GM12878 (cell line): Measurements from ENCODE around the gene FASN. TPM values are rescaled to one million over a fixed set of nuclear protein-coding genes. Genes with fewer than 3 reads are reported as not detected.

Source experiments
- ATAC-seq: fragments of 200-7000 bp; cut with Tn5 transposase; 3 replicates; pipeline ENCODE4 v1.9.1; 2020; ENCODE audit warnings: mild to moderate bottlenecking, moderate library complexity
- BruUV-seq: library from RNA; stranded (reverse); fragments of 400-500 nt; replicated peaks from 2 replicates; lab custom pipeline; 2021; lab: Mats Ljungman, UMichigan
- CTCF ChIA-PET: fragments of 300-600 bp; sonication (Branson Sonifier 250); formaldehyde crosslinking; extraction: SDS; loops from one replicate; lab custom pipeline; 2021; ENCODE audit warnings: inconsistent platforms; lab: Yijun Ruan, JAX
- POLR2A ChIA-PET: fragments of 350-600 bp; formaldehyde crosslinking; extraction: SDS; loops from one replicate; lab custom pipeline; 2021; ENCODE audit warnings: inconsistent platforms; lab: Charles Lee
- RAD21 ChIA-PET: fragments of 300-600 bp; sonication (Branson Sonifier 250); formaldehyde crosslinking; loops from one replicate; lab custom pipeline; 2023; ENCODE audit warnings: antibody characterized with exemption; ENCODE audit not compliant: unreplicated experiment; lab: Charles Lee
- SMC1A ChIA-PET: fragments of 300-600 bp; sonication (Branson Sonifier 250); formaldehyde crosslinking; loops from one replicate; lab custom pipeline; 2023; ENCODE audit not compliant: unreplicated experiment, uncharacterized antibody; lab: Charles Lee
- DNase-seq: peaks from one replicate; pipeline ENCODE4 v3.0.0-alpha.2; 2011; ENCODE audit warnings: low read depth, low spot score
- FAIRE-seq: peaks from 3 replicates; lab custom pipeline; 2011; peaks lifted over from hg19 to GRCh38; lab: Jason Lieb, UNC
- H2AFZ ChIP-seq: 2 replicates; pipeline ENCODE4 v1.6.0; 2011; ENCODE audit warnings: low read depth, low read length, control low read depth; ENCODE audit not compliant: control insufficient read depth
- H3K27ac ChIP-seq: 2 replicates; pipeline ENCODE4 v1.5.1; 2011; ENCODE audit warnings: control low read depth; ENCODE audit not compliant: control insufficient read depth, insufficient read depth
- H3K27me3 ChIP-seq, 2 experiments: replicated peaks in 1 of 2; 2 replicates each; pipeline versions ENCODE4 v1.6.0 to v1.6.1; 2011; ENCODE audit warnings: low read length in 1 of 2; ENCODE audit not compliant: control insufficient read depth in 2 of 2, insufficient read depth in 2 of 2
- H3K36me3 ChIP-seq, 2 experiments: 2 replicates each; pipeline ENCODE4 v1.5.1; 2011; ENCODE audit warnings: low read length in 1 of 2; ENCODE audit not compliant: control insufficient read depth in 2 of 2, insufficient read depth in 2 of 2
- H3K4me1 ChIP-seq: 2 replicates; pipeline ENCODE4 v1.6.1; 2011; ENCODE audit warnings: mild to moderate bottlenecking, low read length, moderate library complexity, mixed read lengths; ENCODE audit not compliant: control insufficient read depth, insufficient read depth
- H3K4me2 ChIP-seq: 2 replicates; pipeline ENCODE4 v1.6.0; 2011; ENCODE audit warnings: control low read depth; ENCODE audit not compliant: control insufficient read depth, insufficient read depth
- H3K4me3 ChIP-seq: fragments of 200-600 bp; sonication (generic); 2 replicates; pipeline ENCODE4 v1.5.1; 2016
- H3K79me2 ChIP-seq: 2 replicates; pipeline ENCODE4 v1.6.0; 2011; ENCODE audit warnings: low read length; ENCODE audit not compliant: control insufficient read depth, insufficient read depth
- H3K9ac ChIP-seq: 2 replicates; pipeline ENCODE4 v1.8.0; 2011; ENCODE audit warnings: low read length, control low read depth, mixed read lengths; ENCODE audit not compliant: control insufficient read depth, insufficient read depth
- H3K9me3 ChIP-seq: replicated peaks from 3 replicates; pipeline ENCODE4 v1.5.1; 2011; ENCODE audit warnings: mild to moderate bottlenecking, low read length; ENCODE audit not compliant: control insufficient read depth, insufficient read depth
- H4K20me1 ChIP-seq: 2 replicates; pipeline ENCODE4 v1.6.0; 2011; ENCODE audit not compliant: control insufficient read depth, insufficient read depth
- ATF7 ChIP-seq: fragments of 450-650 bp; IDR thresholded peaks from 2 replicates; pipeline ENCODE4 v1.6.1; 2016; ENCODE audit warnings: low read depth, mild to moderate bottlenecking
- BHLHE40 ChIP-seq, 2 experiments: fragments of 450-650 bp in 1 of 2; IDR thresholded peaks; 2 replicates each; pipeline ENCODE4 v1.6.1; 2011 to 2017; ENCODE audit warnings: low read depth in 2 of 2, borderline replicate concordance in 1 of 2, improper control_type of control experiment in 1 of 2, low read length in 1 of 2, mild to moderate bottlenecking in 1 of 2
- BRCA1 ChIP-seq: IDR thresholded peaks from 2 replicates; pipeline ENCODE4 v1.6.1; 2011; ENCODE audit warnings: low read depth, low read length, improper control_type of control experiment
- KDM1A ChIP-seq: fragments of 200-600 bp; sonication (generic); IDR thresholded peaks from 2 replicates; pipeline ENCODE4 v1.6.1; 2016; ENCODE audit warnings: borderline replicate concordance
- MXI1 ChIP-seq: fragments of 150-350 bp; IDR thresholded peaks from 2 replicates; pipeline ENCODE4 v1.6.1; 2011; ENCODE audit warnings: low read depth, mild to moderate bottlenecking, inconsistent platforms, low read length, improper control_type of control experiment
- NFYB ChIP-seq: IDR thresholded peaks from 2 replicates; pipeline ENCODE4 v1.6.1; 2011; ENCODE audit warnings: low read depth, mild to moderate bottlenecking, low read length, improper control_type of control experiment, moderate library complexity; ENCODE audit not compliant: insufficient read depth
- POLR2A ChIP-seq: IDR thresholded peaks from 2 replicates; pipeline ENCODE4 v1.6.1; 2011; ENCODE audit warnings: low read depth, mild to moderate bottlenecking, low read length
- RBBP5 ChIP-seq: fragments of 200-600 bp; sonication (generic); conservative IDR thresholded peaks from 2 replicates; pipeline ENCODE4 v1.6.1; 2016
- RUNX3 ChIP-seq: IDR thresholded peaks from 2 replicates; pipeline ENCODE4 v1.6.1; 2012; ENCODE audit warnings: low read length, inconsistent platforms
- SREBF2 ChIP-seq: IDR thresholded peaks from 2 replicates; pipeline ENCODE4 v1.6.1; 2012; ENCODE audit warnings: mild to moderate bottlenecking, low read length
- TCF12 ChIP-seq: IDR thresholded peaks from 2 replicates; pipeline ENCODE4 v1.6.1; 2011; ENCODE audit warnings: low read depth, mild to moderate bottlenecking, low read length
- WRNIP1 ChIP-seq: IDR thresholded peaks from 2 replicates; pipeline ENCODE4 v1.6.1; 2011; ENCODE audit warnings: low read depth, low read length, improper control_type of control experiment, borderline replicate concordance
- ZBED1 ChIP-seq: IDR thresholded peaks from 2 replicates; pipeline ENCODE4 v1.6.1; 2016; ENCODE audit warnings: borderline replicate concordance
- ZNF384 ChIP-seq: IDR thresholded peaks from 2 replicates; pipeline ENCODE4 v1.6.1; 2012; ENCODE audit warnings: low read depth, mild to moderate bottlenecking, low read length, improper control_type of control experiment, borderline replicate concordance
- WGBS: methylation state at CpG from one replicate; pipeline ENCODE4 v1.1.6; 2016; ENCODE audit warnings: low lambda C conversion rate; ENCODE audit not compliant: insufficient replicate concordance, insufficient coverage; ENCODE audit errors: missing lambda C conversion rate; 5-methylcytosine and 5-hydroxymethylcytosine counted together
- in situ Hi-C: fragments of 300-500 bp; cut with MboI; formaldehyde crosslinking; loops from 9 replicates; pipeline ENCODE4 v1.14.3; 2018; ENCODE audit warnings: mixed read lengths
- intact Hi-C: fragments of 100-400 bp; cut with micrococcal nuclease; formaldehyde crosslinking; loops from one replicate; pipeline ENCODE4 v1.14.2; 2022; ENCODE audit not compliant: unreplicated experiment
- polyA plus RNA-seq, 11 experiments: library from polyadenylated mRNA; depleted of rRNA in 4 of 11; unstranded in 6 of 11; stranded (reverse) in 5 of 11; fragments of >200 nt; fragmentation: Nextera tagmentation in 4 of 11; fragmentation: Illumina TruSeq in 1 of 11; extraction: Ambion mirVana in 4 of 11; extraction: Trizol in 1 of 11; gene quantifications; 1 replicate in 1 of 11; 2 replicates in 10 of 11; pipeline versions ENCODE4 v1.2.1 to v1.2.3, GENCODE V29; 2011 to 2016; ENCODE audit warnings: inconsistent platforms in 2 of 11, missing spikeins in 2 of 11, low read depth in 1 of 11
- total RNA-seq, 4 experiments: library from RNA; depleted of rRNA in 3 of 4; stranded (reverse); fragments of >200 nt in 3 of 4; fragmentation: Illumina TruSeq in 1 of 4; extraction: Trizol in 1 of 4; gene quantifications; 2 replicates each; pipeline versions ENCODE4 v1.2.1 to v1.2.3, GENCODE V29; 2013 to 2021

FASN gene
- total and polyA plus RNA-seq, 10 of the 15 experiments (the other 5 are each of a cell fraction or from before 2014, with no cell fraction given): 0.19 to 333 (median 30.4) TPM

DNA sequence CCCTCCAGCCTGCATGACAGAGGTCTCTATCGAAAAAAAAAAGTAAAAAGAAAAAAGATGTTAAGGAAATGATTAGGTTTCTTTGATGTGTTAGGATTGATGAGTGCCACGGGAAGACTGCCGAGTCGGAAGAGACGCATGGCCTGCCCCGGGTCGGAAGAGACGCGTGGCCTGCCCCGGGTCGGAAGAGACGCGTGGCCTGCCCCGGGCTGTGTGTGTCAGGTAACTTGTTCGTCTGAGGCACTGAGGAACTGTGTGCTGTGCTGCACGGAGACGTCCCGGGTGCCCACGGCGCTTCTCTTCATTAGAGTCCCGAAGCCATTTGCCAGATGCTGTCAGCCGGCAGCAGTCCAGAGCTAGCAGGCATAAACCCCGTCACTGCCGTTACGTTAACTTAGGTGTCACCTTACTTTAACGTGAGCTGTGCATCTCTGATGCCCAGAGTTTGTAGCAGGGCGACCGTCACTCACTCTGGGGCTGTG is 40.5 kb upstream of the FASN start:
- in situ Hi-C loops: no loop called here

DNA sequence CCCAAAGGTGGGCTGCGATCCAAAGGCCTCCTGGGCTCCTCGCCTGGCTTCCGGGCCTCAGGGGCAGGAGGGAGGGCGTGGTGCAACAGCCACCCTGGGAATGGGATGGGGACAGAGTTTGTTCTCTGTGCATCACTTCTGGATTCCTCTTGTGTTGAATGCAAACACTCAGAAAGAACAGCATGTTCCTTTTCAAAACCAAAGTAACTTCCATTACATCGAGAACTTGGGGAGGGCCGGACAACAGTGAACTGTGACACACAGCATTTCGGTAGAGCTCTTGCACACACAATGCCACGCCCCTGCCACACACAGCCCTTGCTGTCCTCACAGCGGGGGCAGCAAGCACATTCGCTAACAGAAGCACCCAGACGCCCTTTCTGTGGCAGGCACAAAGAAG is 36.1 kb upstream of the FASN start:
- 75% methylated on average over 11 of the region's 11 CpGs for WGBS
- Histone ChIP-seq H3K4me2 (no peak overlapping the region), H3K4me1 (peaks cover 5% of the 10 kb centered on the region), H3K9ac (no peak overlapping the region), H4K20me1 (no peaks in the 10 kb centered on the region), H2AFZ (no peak overlapping the region), H3K4me3 (no peak overlapping the region), H3K79me2 (no peaks in the 10 kb centered on the region), H3K27me3 (no peaks in the 10 kb centered on the region)
- in situ Hi-C loops (no loop called here), intact Hi-C loops (no loop called here)
- ChIA-PET RAD21 (no interaction called here), POLR2A (no interaction called here), SMC1A (no interaction called here)
- DNase-seq (no peak), FAIRE-seq (no peak)
- TF ChIP-seq WRNIP1 (no peak), ZBED1 (no peak), SREBF2 (no peak), BHLHE40 (IDR thresholded peaks at IDR 0.05; ENCODE audit: borderline replicate concordance in 1 of 2, low read depth in 2 of 2, low read length in 1 of 2) (no peak), POLR2A (no peak), RBBP5 (no peak), BRCA1 (no peak), RUNX3 (no peak)
- TF ChIP-seq, all 136 proteins: peak for 0
- ATAC-seq: no peak
- Histone ChIP-seq H3K9me3 (no peaks in the 10 kb centered on the region), H3K36me3 (no peaks in the 10 kb centered on the region), H3K27ac (no peak overlapping the region)
- CTCF ChIA-PET: no interaction called here
- no TSS peak for BruUV-seq

More for the DNA sequence above, 40.5 kb upstream of the FASN start:
- no TSS peak for BruUV-seq
- no peaks in the 10 kb centered on the region for H3K9me3 ChIP-seq
- ChIA-PET POLR2A (no interaction called here), SMC1A (no interaction called here), CTCF (interaction anchor here (0.8 kb wide), 1 partner anchor 108 kb away, joined by 3 read pairs; no protein-coding TSS in a partner anchor), RAD21 (no interaction called here)
- H3K79me2 ChIP-seq: no peaks in the 10 kb centered on the region
- DNase-seq (no peak), ATAC-seq (no peak), FAIRE-seq (no peak)
- H3K4me3 ChIP-seq: no peak overlapping the region
- intact Hi-C loops: no loop called here
- no peak overlapping the region for H3K9ac ChIP-seq
- H3K27ac ChIP-seq: no peak overlapping the region
- H3K4me1 ChIP-seq: peaks cover 5% of the 10 kb centered on the region
- H2AFZ ChIP-seq: no peak overlapping the region
- 93% methylated on average over 27 of the region's 28 CpGs for WGBS
- H3K4me2 ChIP-seq: no peak overlapping the region
- H4K20me1 ChIP-seq: no peaks in the 10 kb centered on the region
- H3K36me3 ChIP-seq: no peaks in the 10 kb centered on the region
- TF ChIP-seq KDM1A: no peak
- TF ChIP-seq TCF12: no peak
- no peak for TF ChIP-seq NFYB
- no peak for TF ChIP-seq ATF7
- TF ChIP-seq MXI1: no peak
- TF ChIP-seq ZNF384: no peak
- TF ChIP-seq WRNIP1: no peak
- H3K27me3 ChIP-seq: no peaks in the 10 kb centered on the region
